Activated CD8-positive, alpha-beta memory T cell treated with anti-CD3 and anti-CD28 coated beads, Interleukin-2, amount 10 ng/mL, durations not matched to agents 7 days and 5 days (primary cell): Measurements from ENCODE around the gene TRAPPC12. TPM values are rescaled to one million over a fixed set of nuclear protein-coding genes. Genes with fewer than 3 reads are reported as not detected.
A peak's percentile ranks its signal among the peaks of the same experiment; 100 is the strongest.

Source experiments
- ATAC-seq: fragments of 150-1000 bp; cut with Tn5 transposase; one replicate; pipeline ENCODE4 v1.10.0; 2021; ENCODE audit warnings: moderate library complexity
- CTCF ChIA-PET: fragments of 350-600 bp; sonication (Branson Sonifier 250); formaldehyde crosslinking; loops from one replicate; lab custom pipeline; 2021; ENCODE audit warnings: antibody characterized with exemption; lab: Charles Lee
- DNase-seq: peaks from one replicate; pipeline ENCODE4 v3.0.0-alpha.2; 2020
- H3K27ac Mint-ChIP-seq: one replicate; pipeline ENCODE4 v1.8.0; 2021; ENCODE audit warnings: mild to moderate bottlenecking, mixed read lengths
- H3K27me3 Mint-ChIP-seq: one replicate; pipeline ENCODE4 v1.8.0; 2021; ENCODE audit warnings: mixed read lengths
- H3K36me3 Mint-ChIP-seq: one replicate; pipeline ENCODE4 v1.8.0; 2021; ENCODE audit warnings: mild to moderate bottlenecking, mixed read lengths
- H3K4me1 Mint-ChIP-seq: one replicate; pipeline ENCODE4 v1.8.0; 2021; ENCODE audit warnings: mixed read lengths
- H3K4me3 Mint-ChIP-seq: one replicate; pipeline ENCODE4 v1.8.0; 2021; ENCODE audit warnings: mild to moderate bottlenecking, moderate library complexity, mixed read lengths
- H3K9me3 Mint-ChIP-seq: one replicate; pipeline ENCODE4 v1.8.0; 2022; ENCODE audit warnings: low read depth, mixed read lengths
- total RNA-seq, 2 experiments: library from RNA; stranded (reverse); gene quantifications; one replicate each; pipeline ENCODE4 v1.2.3, GENCODE V29; 2021

TRAPPC12 gene
- 10 to 100 TPM; 75.8 to 97.5 TPM for total RNA-seq

GRCh38 chr2:3379647-3380534 is at the start of gene TRAPPC12:
TSS of gene TRAPPC12 (plus strand) at chr2:3379694. CDS start at chr2:3387624, 7,930 bp downstream.
- peak within 1 kb of the TSS; percentile 99 for H3K27ac Mint-ChIP-seq
- H3K4me3 Mint-ChIP-seq: peak within 1 kb of the TSS; percentile 100
- H3K27me3 Mint-ChIP-seq: no peaks in the 10 kb centered on the region
- no peaks in the 10 kb centered on the region for H3K9me3 Mint-ChIP-seq
- DNase-seq (peak; percentile 96), ATAC-seq (peak; percentile 77)
- CTCF ChIA-PET: interaction anchor here (1.0 to 2.5 kb wide), 6 partner anchors 14 to 272 kb away, joined by 3 to 7 read pairs (median 4); no protein-coding TSS in a partner anchor
- peaks cover 15% of the 10 kb centered on the region for H3K36me3 Mint-ChIP-seq
- peaks cover 57% of the 10 kb centered on the region for H3K4me1 Mint-ChIP-seq

DNA sequence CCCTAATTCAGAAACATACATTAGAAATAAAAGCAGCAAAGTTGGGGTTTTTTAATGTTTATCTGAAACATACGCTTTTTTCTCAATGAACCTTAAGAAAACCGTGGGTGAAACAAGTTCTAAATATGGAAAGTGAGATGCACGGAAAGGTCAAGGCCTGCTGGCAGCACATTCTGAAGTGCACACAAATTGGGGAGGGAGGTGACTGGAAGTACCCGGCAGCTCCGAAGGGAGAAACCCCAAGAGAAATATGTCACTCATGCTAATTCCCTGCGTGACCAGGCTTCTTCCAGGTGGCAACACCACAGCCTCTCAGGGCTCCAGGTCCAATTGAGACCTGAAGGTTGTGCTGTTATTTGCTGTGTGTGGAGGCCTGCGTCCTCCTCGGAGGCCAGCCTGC is 47.4 kb upstream of the TRAPPC12 start:
- DNase-seq: no peak
- Mint-ChIP-seq H3K36me3 (peaks cover 56% of the 10 kb centered on the region), H3K4me3 (no peak overlapping the region), H3K4me1 (no peaks in the 10 kb centered on the region), H3K9me3 (peaks cover 14% of the 10 kb centered on the region), H3K27me3 (no peaks in the 10 kb centered on the region), H3K27ac (no peak overlapping the region)
- CTCF ChIA-PET: no interaction called here
- ATAC-seq: no peak

- ATAC-seq: no peak
- H3K27ac Mint-ChIP-seq: no peak overlapping the region
Measured at GRCh38 chr2:3334392-3335345, 44.8 kb upstream of the TRAPPC12 start.

DNA sequence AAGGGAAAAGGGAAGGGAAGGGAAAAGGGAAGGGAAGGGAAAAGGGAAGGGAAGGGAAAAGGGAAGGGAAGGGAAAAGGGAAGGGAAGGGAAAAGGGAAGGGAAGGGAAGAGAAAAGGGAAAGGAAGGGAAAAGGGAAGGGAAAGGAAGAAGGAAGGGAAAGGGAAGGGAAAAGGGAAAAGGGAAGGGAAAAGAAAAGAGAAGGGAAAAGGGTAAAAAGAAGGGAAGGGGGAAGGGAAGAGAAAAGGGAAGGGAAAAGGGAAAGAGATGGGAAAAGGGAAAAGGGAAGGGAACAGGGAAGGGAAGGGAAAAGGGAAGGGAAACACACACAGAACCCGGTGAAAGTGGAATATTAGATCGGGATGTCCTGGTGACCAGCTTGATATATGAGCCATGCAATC is 42.6 kb upstream of the TRAPPC12 start:
- H3K4me1 Mint-ChIP-seq: no peaks in the 10 kb centered on the region

More at GRCh38 chr2:3334392-3335345, 44.8 kb upstream of the TRAPPC12 start:
- DNase-seq: no peak
- Mint-ChIP-seq H3K9me3 (peaks cover 14% of the 10 kb centered on the region), H3K36me3 (peaks cover 65% of the 10 kb centered on the region), H3K4me3 (no peak overlapping the region), H3K4me1 (no peaks in the 10 kb centered on the region), H3K27me3 (no peaks in the 10 kb centered on the region)
- CTCF ChIA-PET: no interaction called here

DNA sequence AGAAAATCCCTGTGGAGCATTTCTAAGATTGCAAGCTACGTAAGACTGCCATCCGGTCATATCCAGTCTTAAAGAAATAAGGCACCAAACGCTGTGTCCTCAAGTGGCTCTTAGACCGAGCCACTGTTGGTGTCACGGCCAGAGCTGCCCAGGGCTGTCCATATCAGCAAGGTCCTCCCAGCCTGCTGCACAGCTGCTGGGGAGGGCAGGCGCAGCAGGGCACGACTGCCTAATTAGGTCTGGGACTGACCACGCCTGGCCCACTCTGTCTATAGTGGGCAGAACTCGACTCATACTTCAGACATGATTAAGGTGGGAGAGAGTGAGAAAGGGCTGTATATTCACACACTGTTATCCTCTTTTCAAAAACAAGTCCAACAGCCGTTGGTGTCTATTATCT is 41.2 kb upstream of the TRAPPC12 start:
- H3K9me3 Mint-ChIP-seq: peaks cover 4% of the 10 kb centered on the region
- H3K4me3 Mint-ChIP-seq: no peak overlapping the region
- H3K4me1 Mint-ChIP-seq: peaks cover 2% of the 10 kb centered on the region
- CTCF ChIA-PET: no interaction called here
- no peaks in the 10 kb centered on the region for H3K27me3 Mint-ChIP-seq
- ATAC-seq (no peak), DNase-seq (no peak)
- peaks cover 42% of the 10 kb centered on the region for H3K36me3 Mint-ChIP-seq
- no peak overlapping the region for H3K27ac Mint-ChIP-seq

More for the DNA sequence above, 42.6 kb upstream of the TRAPPC12 start:
- Mint-ChIP-seq H3K9me3 (peaks cover 4% of the 10 kb centered on the region), H3K36me3 (peaks cover 57% of the 10 kb centered on the region), H3K4me3 (no peak overlapping the region), H3K27me3 (no peaks in the 10 kb centered on the region), H3K27ac (no peak overlapping the region)
- no peak for DNase-seq
- no peak for ATAC-seq
- CTCF ChIA-PET: no interaction called here

GRCh38 chr2:3340144-3340543 is 39.4 kb upstream of the TRAPPC12 start:
- H3K4me3 Mint-ChIP-seq: no peak overlapping the region
- H3K27me3 Mint-ChIP-seq: no peaks in the 10 kb centered on the region
- ATAC-seq (no peak), DNase-seq (no peak)
- no peak overlapping the region for H3K27ac Mint-ChIP-seq
- H3K4me1 Mint-ChIP-seq: peaks cover 2% of the 10 kb centered on the region
- peaks cover 4% of the 10 kb centered on the region for H3K9me3 Mint-ChIP-seq
- peaks cover 28% of the 10 kb centered on the region for H3K36me3 Mint-ChIP-seq
- CTCF ChIA-PET: no interaction called here

GRCh38 chr2:3341336-3341735 is 38.2 kb upstream of the TRAPPC12 start:
- H3K9me3 Mint-ChIP-seq: no peaks in the 10 kb centered on the region
- H3K27ac Mint-ChIP-seq: no peak overlapping the region
- CTCF ChIA-PET: no interaction called here
- peaks cover 2% of the 10 kb centered on the region for H3K4me1 Mint-ChIP-seq
- no peak overlapping the region for H3K4me3 Mint-ChIP-seq
- ATAC-seq (no peak), DNase-seq (no peak)
- peaks cover 17% of the 10 kb centered on the region for H3K36me3 Mint-ChIP-seq
- H3K27me3 Mint-ChIP-seq: no peaks in the 10 kb centered on the region

GRCh38 chr2:3342324-3342723 is 37.2 kb upstream of the TRAPPC12 start:
- Mint-ChIP-seq H3K4me3 (no peak overlapping the region), H3K4me1 (peaks cover 2% of the 10 kb centered on the region), H3K36me3 (peaks cover 19% of the 10 kb centered on the region), H3K9me3 (no peaks in the 10 kb centered on the region), H3K27ac (no peak overlapping the region), H3K27me3 (no peaks in the 10 kb centered on the region)
- CTCF ChIA-PET: no interaction called here
- ATAC-seq: no peak
- DNase-seq: no peak

- no peaks in the 10 kb centered on the region for H3K27me3 Mint-ChIP-seq
- H3K27ac Mint-ChIP-seq: no peak overlapping the region
- peaks cover 20% of the 10 kb centered on the region for H3K36me3 Mint-ChIP-seq
- peaks cover 2% of the 10 kb centered on the region for H3K4me1 Mint-ChIP-seq
- H3K4me3 Mint-ChIP-seq: no peak overlapping the region
- CTCF ChIA-PET: no interaction called here
- ATAC-seq (no peak), DNase-seq (no peak)
- H3K9me3 Mint-ChIP-seq: no peaks in the 10 kb centered on the region
Measured at GRCh38 chr2:3343012-3343411, 36.5 kb upstream of the TRAPPC12 start.

DNA sequence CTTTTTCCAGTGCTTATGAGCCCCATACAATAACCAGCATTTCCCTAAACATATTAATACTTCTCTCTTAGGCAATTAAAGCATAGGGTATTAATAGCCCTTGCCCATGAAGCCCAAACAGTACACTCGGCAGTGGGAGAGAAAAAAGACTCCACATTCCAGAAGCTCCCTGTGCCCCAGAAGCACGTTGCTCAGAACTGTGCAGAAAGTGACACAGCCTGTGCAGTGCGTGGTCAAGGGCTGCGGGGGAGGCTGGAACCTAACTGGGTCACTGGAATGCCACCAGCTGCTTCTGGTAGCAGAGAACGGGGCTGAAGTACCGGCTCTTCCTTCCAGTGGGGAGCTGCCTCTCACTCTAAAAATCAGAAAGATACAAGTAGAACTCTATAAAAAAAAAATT is 34.6 kb upstream of the TRAPPC12 start:
- Mint-ChIP-seq H3K4me3 (no peak overlapping the region), H3K4me1 (peaks cover 2% of the 10 kb centered on the region), H3K27me3 (no peaks in the 10 kb centered on the region), H3K36me3 (peaks cover 28% of the 10 kb centered on the region), H3K9me3 (no peaks in the 10 kb centered on the region), H3K27ac (no peak overlapping the region)
- CTCF ChIA-PET: no interaction called here
- no peak for ATAC-seq
- no peak for DNase-seq

- peaks cover 32% of the 10 kb centered on the region for H3K36me3 Mint-ChIP-seq
- no peak overlapping the region for H3K27ac Mint-ChIP-seq
- DNase-seq (no peak), ATAC-seq (no peak)
- peaks cover 5% of the 10 kb centered on the region for H3K9me3 Mint-ChIP-seq
- CTCF ChIA-PET: no interaction called here
- no peak overlapping the region for H3K4me3 Mint-ChIP-seq
- peaks cover 2% of the 10 kb centered on the region for H3K4me1 Mint-ChIP-seq
- no peaks in the 10 kb centered on the region for H3K27me3 Mint-ChIP-seq
Measured at GRCh38 chr2:3345621-3346020, 33.9 kb upstream of the TRAPPC12 start.

- H3K4me1 Mint-ChIP-seq: no peaks in the 10 kb centered on the region
- peaks cover 59% of the 10 kb centered on the region for H3K36me3 Mint-ChIP-seq
- CTCF ChIA-PET: no interaction called here
- no peaks in the 10 kb centered on the region for H3K27me3 Mint-ChIP-seq
- DNase-seq (no peak), ATAC-seq (no peak)
- no peak overlapping the region for H3K4me3 Mint-ChIP-seq
- no peak overlapping the region for H3K27ac Mint-ChIP-seq
- peaks cover 15% of the 10 kb centered on the region for H3K9me3 Mint-ChIP-seq
Measured at GRCh38 chr2:3348767-3349166, 30.7 kb upstream of the TRAPPC12 start.

DNA sequence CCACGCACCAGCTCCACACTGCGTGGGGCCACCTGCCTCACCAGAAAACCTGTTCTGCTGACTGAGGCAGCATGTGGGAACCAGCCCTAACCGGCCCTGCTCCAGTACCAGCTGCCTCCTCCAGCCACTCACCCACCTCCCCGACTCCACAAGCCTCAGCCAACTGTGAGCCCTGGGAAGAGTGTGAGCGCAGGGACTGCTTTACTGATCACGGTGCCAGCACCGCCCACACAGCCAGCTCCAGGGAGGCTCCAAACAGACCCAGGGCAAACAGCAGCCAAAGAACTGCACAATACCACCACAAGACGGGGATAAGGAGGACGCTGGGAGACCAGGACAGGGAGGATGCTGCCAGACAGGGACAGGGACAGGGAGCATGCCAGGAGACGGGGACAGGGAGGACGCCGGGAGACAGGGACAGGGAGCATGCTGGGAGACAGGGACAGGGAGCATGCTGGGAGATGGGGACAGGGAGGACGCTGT is 30.2 kb upstream of the TRAPPC12 start:
- peaks cover 64% of the 10 kb centered on the region for H3K36me3 Mint-ChIP-seq
- H3K27me3 Mint-ChIP-seq: no peaks in the 10 kb centered on the region
- no peaks in the 10 kb centered on the region for H3K4me1 Mint-ChIP-seq
- DNase-seq (no peak), ATAC-seq (no peak)
- H3K4me3 Mint-ChIP-seq: no peak overlapping the region
- peaks cover 15% of the 10 kb centered on the region for H3K9me3 Mint-ChIP-seq
- no peak overlapping the region for H3K27ac Mint-ChIP-seq
- CTCF ChIA-PET: no interaction called here
